ENCODE results near the gene BRINP2. TPM values are rescaled to one million over a fixed set of nuclear protein-coding genes. Genes with fewer than 3 reads are reported as not detected.

The BRINP2 gene
- total RNA-seq, 2 experiments from 2014 or later = not detected

DNA sequence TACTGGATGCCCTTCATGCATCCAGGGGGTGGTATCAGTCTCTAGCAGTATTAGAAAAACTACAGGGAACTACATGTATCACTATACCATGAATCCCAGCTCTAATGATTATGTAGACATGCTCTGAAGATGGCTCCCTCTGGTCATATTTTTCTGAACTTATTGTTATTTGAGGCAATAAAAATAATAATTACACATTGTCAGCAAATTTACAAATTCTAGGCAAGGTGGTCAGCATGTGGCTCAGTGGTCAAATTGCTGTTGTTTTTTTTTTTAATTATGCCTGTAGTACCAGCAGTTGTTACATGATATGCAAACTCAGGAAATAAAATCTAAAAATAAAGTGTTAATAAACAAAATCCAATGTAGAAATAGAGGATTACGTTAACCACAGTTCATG, 28.7 kb upstream of the BRINP2 start:
- Mint-ChIP-seq H3K9me3 (no peaks in the 10 kb centered on the region), H3K36me3 (ENCODE audit: low read depth) (no peaks in the 10 kb centered on the region), H3K27ac (no peak overlapping the region), H3K27me3 (ENCODE audit: low read depth) (peaks cover 1% of the 10 kb centered on the region), H3K4me1 (ENCODE audit: low read depth) (no peaks in the 10 kb centered on the region), H3K4me3 (no peak overlapping the region)
- DNase-seq = no peak
- CTCF ChIA-PET = no interaction called here
- intact Hi-C loops (cut with micrococcal nuclease) = no loop called here

DNA sequence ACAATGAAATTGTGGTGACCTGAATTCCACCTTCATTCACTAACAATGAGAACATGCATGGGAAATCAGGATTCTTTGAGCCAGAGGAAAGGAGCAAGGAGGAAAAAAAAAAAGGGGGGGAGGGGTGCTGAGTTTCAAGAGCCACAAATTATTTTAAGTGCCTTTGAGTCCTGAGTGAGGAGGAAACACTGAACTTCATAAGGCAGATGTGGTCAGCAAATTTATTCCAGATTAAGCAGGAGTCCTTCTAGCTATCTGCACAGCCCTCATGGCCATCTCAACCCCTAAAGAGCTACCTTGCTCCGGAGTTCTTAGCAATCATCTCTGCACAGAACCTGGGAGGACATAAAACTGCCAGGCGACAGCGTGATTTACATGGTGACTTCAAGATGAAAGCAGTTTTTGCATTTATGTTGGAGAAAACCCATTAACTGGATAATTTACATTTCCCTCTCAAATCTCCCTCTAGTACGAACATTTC, 27.9 kb upstream of the BRINP2 start:
- Mint-ChIP-seq H3K27me3 (ENCODE audit: low read depth) (peaks cover 1% of the 10 kb centered on the region), H3K27ac (no peak overlapping the region), H3K36me3 (ENCODE audit: low read depth) (no peaks in the 10 kb centered on the region), H3K9me3 (no peaks in the 10 kb centered on the region), H3K4me3 (no peak overlapping the region), H3K4me1 (ENCODE audit: low read depth) (no peaks in the 10 kb centered on the region)
- intact Hi-C loops (cut with micrococcal nuclease) = no loop called here
- DNase-seq = no peak
- CTCF ChIA-PET = no interaction called here

DNA sequence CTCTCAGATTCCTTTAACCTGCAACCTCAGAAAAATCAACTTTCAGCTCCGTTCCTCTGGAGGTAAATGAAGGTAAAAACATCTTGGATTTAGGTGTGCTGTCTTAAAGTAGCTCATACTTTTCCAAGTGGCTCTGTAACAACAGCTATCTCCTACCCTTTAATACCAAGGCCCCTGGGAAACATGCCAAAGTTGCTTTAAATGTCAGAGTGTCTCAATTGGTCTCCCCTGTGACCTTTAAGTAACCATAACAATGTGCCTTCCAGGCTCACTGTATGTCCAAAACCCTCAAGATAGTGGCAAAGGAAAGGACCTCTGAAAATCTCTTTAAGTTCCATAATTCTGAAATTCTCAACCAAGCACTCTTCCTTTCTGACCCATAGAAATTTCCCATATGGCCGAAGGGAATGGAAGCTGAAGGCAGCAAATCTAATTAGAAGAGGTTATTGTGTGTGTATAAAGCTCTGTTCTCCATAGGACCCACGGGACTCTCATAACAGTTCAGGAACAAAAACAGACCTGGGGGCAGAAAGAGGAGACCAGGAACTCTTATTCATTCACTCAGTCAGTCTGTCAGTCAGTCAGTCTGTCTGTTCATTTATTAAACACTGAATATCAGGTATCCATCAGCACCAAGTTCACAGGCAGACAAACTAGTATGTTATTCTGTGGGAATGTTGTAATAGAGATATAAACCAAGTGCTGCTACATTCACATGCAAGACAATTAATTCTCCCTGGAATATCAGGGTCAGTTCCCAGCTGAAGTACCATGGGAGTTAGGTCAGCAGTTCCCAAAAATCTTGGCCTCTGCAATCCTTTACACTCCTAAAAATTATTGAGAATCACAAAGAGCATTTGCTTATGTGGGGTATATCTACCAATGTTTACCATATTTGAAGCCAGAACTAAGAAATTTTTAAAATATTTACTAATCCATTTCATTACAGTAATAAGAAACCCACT, 25.4 kb upstream of the BRINP2 start:
- H3K4me1 Mint-ChIP-seq (ENCODE audit: low read depth) = no peaks in the 10 kb centered on the region
- H3K36me3 Mint-ChIP-seq (ENCODE audit: low read depth) = no peaks in the 10 kb centered on the region
- no peak overlapping the region for H3K4me3 Mint-ChIP-seq
- no peak for DNase-seq
- CTCF ChIA-PET = no interaction called here
- H3K27ac Mint-ChIP-seq = no peak overlapping the region
- intact Hi-C loops (cut with micrococcal nuclease) = no loop called here
- peaks cover 1% of the 10 kb centered on the region for H3K27me3 Mint-ChIP-seq (ENCODE audit: low read depth)
- no peaks in the 10 kb centered on the region for H3K9me3 Mint-ChIP-seq

DNA sequence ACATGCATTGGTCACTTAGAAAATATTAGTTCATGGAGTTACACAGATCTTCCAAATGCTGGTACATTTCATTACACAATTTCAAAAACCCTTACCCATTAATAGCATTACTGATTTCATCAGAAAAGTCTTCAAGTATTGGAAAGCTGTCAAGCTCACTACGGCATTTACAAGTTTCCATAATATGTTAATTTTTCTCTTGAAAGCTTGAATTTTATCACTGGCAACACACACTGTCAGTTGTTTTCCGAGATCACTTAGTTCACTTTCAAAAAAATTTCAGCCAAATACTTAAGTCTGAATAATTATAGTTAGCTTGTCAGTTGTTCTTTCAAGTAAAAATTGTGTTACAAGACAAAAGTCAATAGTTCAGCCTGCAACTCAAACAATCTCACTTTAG, 24.3 kb upstream of the BRINP2 start:
- H3K4me3 Mint-ChIP-seq = no peak overlapping the region
- no peaks in the 10 kb centered on the region for H3K9me3 Mint-ChIP-seq
- H3K36me3 Mint-ChIP-seq (ENCODE audit: low read depth) = no peaks in the 10 kb centered on the region
- intact Hi-C loops (cut with micrococcal nuclease) = no loop called here
- CTCF ChIA-PET = no interaction called here
- peaks cover 1% of the 10 kb centered on the region for H3K27me3 Mint-ChIP-seq (ENCODE audit: low read depth)
- no peak for DNase-seq
- no peaks in the 10 kb centered on the region for H3K4me1 Mint-ChIP-seq (ENCODE audit: low read depth)
- H3K27ac Mint-ChIP-seq = no peak overlapping the region

DNA sequence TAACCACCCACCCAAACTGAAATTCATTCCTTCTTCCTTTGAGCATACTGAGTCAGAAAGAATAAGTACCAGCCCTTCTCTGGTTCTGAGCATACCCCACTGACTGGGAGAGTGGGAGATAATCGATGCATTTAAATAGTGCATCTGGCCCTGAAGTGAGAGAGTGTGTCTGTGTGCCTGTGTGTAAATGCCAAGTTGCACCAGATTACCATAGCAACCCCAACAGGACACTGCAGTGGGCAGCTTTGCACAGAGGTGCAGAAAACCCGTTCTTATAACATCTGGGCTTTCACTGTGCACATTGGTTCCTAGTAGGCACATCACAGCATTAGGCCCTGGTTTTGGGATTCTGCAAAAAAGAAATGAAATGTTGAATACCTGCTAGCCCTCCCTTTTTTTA, 8.5 kb upstream of the BRINP2 start:
- Mint-ChIP-seq H3K36me3 (ENCODE audit: low read depth) (peaks cover 4% of the 10 kb centered on the region), H3K27ac (no peak overlapping the region)
- intact Hi-C loops (cut with micrococcal nuclease) = no loop called here

DNA sequence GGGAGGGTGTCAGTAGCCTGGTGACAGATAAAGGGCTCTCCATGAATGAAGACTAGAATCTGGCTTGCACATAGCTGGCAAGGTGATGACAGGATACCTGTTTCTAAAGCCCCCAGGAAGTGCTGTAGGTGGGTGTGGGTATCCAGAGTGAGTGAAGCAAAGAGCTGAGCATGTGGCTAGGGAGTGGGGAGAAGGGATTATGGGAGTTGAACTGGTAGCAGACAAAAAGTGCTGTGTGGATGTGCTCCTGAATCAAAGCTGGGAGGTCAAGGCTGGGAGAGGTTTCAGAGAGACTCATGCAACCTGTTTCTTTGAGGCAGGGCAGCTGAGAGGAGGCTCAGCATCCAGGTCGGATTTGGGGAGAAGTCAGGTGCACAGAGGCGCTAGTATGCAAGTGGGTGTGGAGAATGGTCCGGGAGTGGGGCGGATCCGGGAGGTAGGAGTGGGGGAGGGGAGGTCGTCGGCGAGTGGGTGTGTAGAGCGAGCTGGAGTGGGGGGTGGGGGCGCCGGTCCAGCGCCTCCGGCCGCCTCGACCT, 6.8 kb upstream of the BRINP2 start:
- no peak for DNase-seq
- Mint-ChIP-seq H3K4me3 (no peak overlapping the region), H3K36me3 (ENCODE audit: low read depth) (peaks cover 4% of the 10 kb centered on the region), H3K4me1 (ENCODE audit: low read depth) (peaks cover 4% of the 10 kb centered on the region), H3K9me3 (no peaks in the 10 kb centered on the region), H3K27me3 (ENCODE audit: low read depth) (peaks cover 19% of the 10 kb centered on the region), H3K27ac (no peak overlapping the region)
- CTCF ChIA-PET = no interaction called here
- intact Hi-C loops (cut with micrococcal nuclease) = no loop called here

More for the DNA sequence above, 8.5 kb upstream of the BRINP2 start:
- Mint-ChIP-seq H3K27me3 (ENCODE audit: low read depth) (peaks cover 19% of the 10 kb centered on the region), H3K4me1 (ENCODE audit: low read depth) (peaks cover 4% of the 10 kb centered on the region), H3K9me3 (no peaks in the 10 kb centered on the region), H3K4me3 (no peak overlapping the region)
- CTCF ChIA-PET = no interaction called here
- no peak for DNase-seq

DNA sequence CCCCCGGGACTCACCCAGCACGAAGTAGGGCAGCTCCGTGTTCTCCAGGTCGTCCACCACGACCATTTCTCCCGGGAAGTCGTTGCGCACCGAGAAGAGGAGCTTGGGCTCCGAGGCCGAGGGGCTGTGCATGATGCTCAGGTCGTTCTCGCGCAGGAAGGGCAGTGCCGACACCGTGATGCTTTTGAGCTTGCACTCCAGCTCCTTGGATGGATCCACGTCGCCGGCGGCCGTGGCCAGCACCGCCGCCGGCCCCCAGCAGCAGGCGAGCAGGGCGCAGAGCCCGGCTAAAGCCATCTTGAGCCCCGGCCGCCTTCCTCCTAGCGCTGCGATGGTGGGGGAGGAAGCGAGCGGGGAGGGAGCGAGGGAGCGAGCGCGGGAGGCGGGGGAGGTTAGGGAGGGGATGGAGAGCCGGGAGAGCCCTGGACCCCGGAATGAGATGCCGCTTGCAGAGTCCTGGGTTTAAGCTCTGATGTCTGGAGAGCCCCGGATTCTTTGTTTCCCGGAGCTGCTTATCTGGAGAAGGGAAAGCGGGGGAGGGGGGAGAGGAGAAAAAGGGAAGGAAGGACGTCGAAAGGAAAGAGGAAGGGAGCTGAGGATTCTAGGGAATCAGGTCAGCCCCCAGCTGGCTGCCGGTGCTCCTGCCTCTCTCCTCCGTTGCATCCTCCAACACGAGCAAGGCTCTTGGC, 6.2 kb upstream of the BRINP2 start, which contains the start of gene ASTN1:
ASTN1 (minus strand) TSS at position 333 of the 689 bp plus-strand sequence; CDS start at position 297, 36 bp downstream.
- H3K9me3 Mint-ChIP-seq = no peaks in the 10 kb centered on the region
- CTCF ChIA-PET = no interaction called here
- no peak within 1 kb of the TSS for H3K27ac Mint-ChIP-seq
- H3K4me1 Mint-ChIP-seq (ENCODE audit: low read depth) = peaks cover 4% of the 10 kb centered on the region
- peaks cover 19% of the 10 kb centered on the region for H3K27me3 Mint-ChIP-seq (ENCODE audit: low read depth)
- no peak for DNase-seq
- intact Hi-C loops (cut with micrococcal nuclease) = no loop called here
- H3K36me3 Mint-ChIP-seq (ENCODE audit: low read depth) = peaks cover 4% of the 10 kb centered on the region
- H3K4me3 Mint-ChIP-seq = no peak within 1 kb of the TSS

DNA sequence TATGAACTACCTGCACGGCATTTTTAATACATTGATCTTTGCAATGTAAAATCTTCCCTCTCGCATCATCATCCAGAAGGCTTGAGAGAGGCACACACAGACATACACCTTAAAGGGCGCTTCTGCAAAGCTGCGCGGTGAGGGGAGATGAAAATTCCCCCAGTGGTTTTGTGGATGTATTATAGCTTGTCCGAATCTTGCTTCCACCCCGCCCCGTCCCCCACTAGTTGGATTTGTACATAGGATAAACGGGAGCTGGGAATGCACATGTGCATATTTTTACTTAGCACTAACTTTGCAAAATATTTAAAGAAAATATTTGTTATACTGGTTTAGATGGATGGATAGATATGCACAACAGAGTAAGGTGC, 5.7 kb upstream of the BRINP2 start:
- Mint-ChIP-seq H3K27me3 (ENCODE audit: low read depth) (peaks cover 19% of the 10 kb centered on the region), H3K9me3 (no peaks in the 10 kb centered on the region), H3K36me3 (ENCODE audit: low read depth) (peaks cover 4% of the 10 kb centered on the region), H3K4me3 (no peak overlapping the region), H3K4me1 (ENCODE audit: low read depth) (peaks cover 4% of the 10 kb centered on the region), H3K27ac (no peak overlapping the region)
- intact Hi-C loops (cut with micrococcal nuclease) = no loop called here
- CTCF ChIA-PET = no interaction called here
- DNase-seq = no peak

DNA sequence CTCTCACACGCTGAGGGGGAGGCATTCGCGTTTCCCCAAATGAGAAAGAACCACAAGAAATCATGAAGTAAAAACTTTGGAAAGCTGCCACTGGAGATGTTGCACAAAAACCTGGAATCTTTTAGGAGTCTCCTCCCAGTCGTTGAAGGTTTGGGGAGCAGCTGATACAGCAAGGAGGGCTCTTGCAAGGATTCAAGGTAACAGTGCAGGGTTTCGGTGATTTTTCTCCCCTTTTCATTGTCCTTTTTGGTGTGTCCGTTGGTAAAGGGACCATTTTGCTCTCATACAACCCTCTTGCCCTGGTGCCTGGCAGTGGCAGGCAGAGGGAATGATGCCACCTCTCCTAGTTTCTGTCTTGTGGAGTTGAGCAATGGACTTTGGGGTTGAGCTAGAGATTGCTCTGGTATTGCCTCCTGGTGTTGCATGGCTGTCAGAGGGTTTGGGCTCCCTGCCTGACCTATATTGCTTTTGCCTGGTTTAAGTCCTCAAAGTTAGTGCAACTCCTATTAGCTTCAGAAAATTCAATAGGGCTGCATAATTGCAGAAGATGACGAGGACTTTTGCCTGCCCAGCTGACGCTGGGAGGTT, 872 bp downstream of the BRINP2 start:
- Mint-ChIP-seq H3K4me3 (no peak overlapping the region), H3K27me3 (ENCODE audit: low read depth) (peaks cover 11% of the 10 kb centered on the region), H3K36me3 (ENCODE audit: low read depth) (no peaks in the 10 kb centered on the region), H3K27ac (no peak overlapping the region), H3K9me3 (no peaks in the 10 kb centered on the region), H3K4me1 (ENCODE audit: low read depth) (no peaks in the 10 kb centered on the region)
- CTCF ChIA-PET = no interaction called here
- intact Hi-C loops (cut with micrococcal nuclease) = no loop called here
- no peak for DNase-seq

DNA sequence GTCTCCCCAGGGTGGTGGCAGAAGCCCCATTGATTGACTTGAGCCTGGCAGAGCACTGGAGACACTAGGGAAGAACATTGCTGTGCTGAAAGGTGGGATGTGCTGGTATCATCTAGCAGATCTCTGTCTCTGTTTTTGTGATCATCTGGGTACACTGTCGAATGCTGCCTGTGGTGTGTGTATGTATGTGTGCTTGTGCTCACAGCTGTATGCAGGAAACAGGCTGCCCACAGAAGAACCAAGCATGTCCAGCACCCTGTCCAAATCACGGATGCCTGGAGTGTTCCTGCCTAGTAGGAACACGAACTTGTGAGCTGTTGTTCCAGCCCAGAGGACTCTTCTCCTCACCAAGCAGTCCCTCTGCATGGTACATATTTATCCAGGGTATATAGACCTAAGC, 1.5 kb downstream of the BRINP2 start:
- no peaks in the 10 kb centered on the region for H3K9me3 Mint-ChIP-seq
- H3K27me3 Mint-ChIP-seq (ENCODE audit: low read depth) = peaks cover 11% of the 10 kb centered on the region
- H3K27ac Mint-ChIP-seq = no peak overlapping the region
- intact Hi-C loops (cut with micrococcal nuclease) = no loop called here
- H3K4me1 Mint-ChIP-seq (ENCODE audit: low read depth) = no peaks in the 10 kb centered on the region
- no peak for DNase-seq
- no peak overlapping the region for H3K4me3 Mint-ChIP-seq
- no peaks in the 10 kb centered on the region for H3K36me3 Mint-ChIP-seq (ENCODE audit: low read depth)
- CTCF ChIA-PET = interaction anchor here (1.3 kb wide), 1 partner anchor 10 kb away, joined by 4 read pairs; no protein-coding TSS in a partner anchor

DNA sequence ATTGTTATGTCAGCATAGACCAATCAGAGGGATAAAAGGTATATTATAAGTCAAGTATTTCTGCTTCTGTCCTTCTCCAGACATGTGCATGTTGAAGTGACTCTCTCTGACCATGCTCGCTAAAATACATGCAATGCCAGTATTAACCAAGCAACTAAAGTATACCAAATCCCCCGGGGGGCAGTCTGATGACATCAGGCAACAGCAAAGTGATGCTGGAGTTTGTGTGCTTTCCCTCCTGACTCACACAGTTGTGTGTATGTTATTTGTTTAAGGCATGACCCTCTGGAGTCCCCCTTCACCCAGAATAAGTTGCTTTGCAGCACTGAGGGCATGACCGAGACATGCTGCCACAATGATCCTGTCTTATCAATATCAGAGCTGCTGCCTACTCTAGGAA, 2.1 kb downstream of the BRINP2 start:
- Mint-ChIP-seq H3K4me3 (no peak overlapping the region), H3K4me1 (ENCODE audit: low read depth) (no peaks in the 10 kb centered on the region), H3K27me3 (ENCODE audit: low read depth) (peaks cover 11% of the 10 kb centered on the region), H3K27ac (no peak overlapping the region), H3K36me3 (ENCODE audit: low read depth) (no peaks in the 10 kb centered on the region), H3K9me3 (no peaks in the 10 kb centered on the region)
- DNase-seq = no peak
- intact Hi-C loops (cut with micrococcal nuclease) = no loop called here
- CTCF ChIA-PET = interaction anchor here (1.3 kb wide), 1 partner anchor 9 kb away, joined by 4 read pairs; no protein-coding TSS in a partner anchor

DNA sequence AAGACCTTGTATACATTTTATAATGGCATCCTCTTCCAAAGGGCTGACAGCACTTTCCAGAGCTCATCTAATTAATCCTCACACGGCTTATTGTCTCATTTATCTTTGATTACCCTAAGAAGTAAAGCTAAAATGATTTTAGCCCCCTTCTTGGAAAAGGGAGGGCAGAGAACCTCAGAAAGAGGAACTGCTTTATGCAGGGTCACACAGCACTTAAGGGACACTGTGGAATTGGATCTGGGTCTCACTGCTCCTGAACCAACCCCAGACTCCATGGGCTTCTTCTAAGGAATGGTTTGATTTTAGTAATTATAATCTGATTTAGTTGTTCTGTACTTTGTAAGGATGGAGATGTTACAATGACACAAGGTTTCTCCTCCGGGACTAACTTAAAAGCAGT, 3.2 kb downstream of the BRINP2 start:
- Mint-ChIP-seq H3K27me3 (ENCODE audit: low read depth) (peaks cover 15% of the 10 kb centered on the region), H3K4me1 (ENCODE audit: low read depth) (no peaks in the 10 kb centered on the region), H3K27ac (no peak overlapping the region), H3K4me3 (no peak overlapping the region), H3K36me3 (ENCODE audit: low read depth) (no peaks in the 10 kb centered on the region), H3K9me3 (no peaks in the 10 kb centered on the region)
- intact Hi-C loops (cut with micrococcal nuclease) = no loop called here
- CTCF ChIA-PET = no interaction called here
- DNase-seq = no peak

Data from activated naive CD4-positive, alpha-beta T cell treated with anti-CD3 and anti-CD28 coated beads for 36 hours (primary cell).